PC-9 (cell line): Measurements from ENCODE around the gene LCLAT1. TPM values are rescaled to one million over a fixed set of nuclear protein-coding genes. Genes with fewer than 3 reads are reported as not detected.

Experiments used
- BruUV-seq: library from RNA; stranded (reverse); fragments of 400-500 nt; replicated peaks from 2 replicates; lab custom pipeline; 2021; lab: Mats Ljungman, UMichigan
- CTCF ChIA-PET: fragments of 300-600 bp; sonication (Branson Sonifier 250); formaldehyde crosslinking; loops from one replicate; lab custom pipeline; 2022; ENCODE audit warnings: antibody characterized with exemption; lab: Charles Lee
- POLR2A ChIA-PET: fragments of 300-600 bp; sonication (Branson Sonifier 250); formaldehyde crosslinking; loops from one replicate; lab custom pipeline; 2022; ENCODE audit warnings: antibody characterized with exemption; ENCODE audit not compliant: unreplicated experiment; lab: Charles Lee
- DNase-seq, 2 experiments: peaks; one replicate each; pipeline versions ENCODE4 v3.0.0 to v3.0.0-alpha.2; 2015 to 2022; ENCODE audit warnings: mixed read lengths in 1 of 2
- H2AFZ ChIP-seq: fragments of 200-600 bp; sonication (generic); 2 replicates; pipeline ENCODE4 v1.8.1; 2017; ENCODE audit warnings: antibody characterized with exemption
- H3F3A ChIP-seq: fragments of 200-600 bp; sonication (generic); 2 replicates; pipeline ENCODE4 v1.8.1; 2017; ENCODE audit warnings: antibody characterized with exemption, mild to moderate bottlenecking, low read depth; ENCODE audit not compliant: insufficient read depth
- H3K27ac ChIP-seq: fragments of 200-600 bp; sonication (generic); 2 replicates; pipeline ENCODE4 v1.6.1; 2016; ENCODE audit warnings: mixed run types
- H3K27me3 ChIP-seq: fragments of 200-600 bp; sonication (generic); 2 replicates; pipeline ENCODE4 v1.6.1; 2016; ENCODE audit warnings: low read depth, mixed run types; ENCODE audit not compliant: insufficient read depth
- H3K36me3 ChIP-seq: fragments of 200-600 bp; sonication (generic); 2 replicates; pipeline ENCODE4 v1.6.1; 2016; ENCODE audit warnings: low read depth, mixed run types
- H3K4me1 ChIP-seq: fragments of 200-600 bp; sonication (generic); replicated peaks from 2 replicates; pipeline ENCODE4 v1.6.1; 2016; ENCODE audit warnings: mixed run types; ENCODE audit not compliant: insufficient read depth
- H3K4me2 ChIP-seq: fragments of 200-600 bp; sonication (generic); 2 replicates; pipeline ENCODE4 v1.6.1; 2017; ENCODE audit warnings: mixed run types
- H3K4me3 ChIP-seq: fragments of 200-600 bp; sonication (generic); 2 replicates; pipeline ENCODE4 v1.6.1; 2016; ENCODE audit warnings: mixed run types
- H3K79me2 ChIP-seq: fragments of 200-600 bp; sonication (generic); 2 replicates; pipeline ENCODE4 v1.6.1; 2017; ENCODE audit warnings: low read depth, mixed run types
- H3K9me2 ChIP-seq: fragments of 200-600 bp; sonication (generic); 2 replicates; pipeline ENCODE4 v1.8.1; 2017; ENCODE audit warnings: mild to moderate bottlenecking; ENCODE audit not compliant: insufficient read depth
- H3K9me3 ChIP-seq: fragments of 200-600 bp; sonication (generic); 2 replicates; pipeline ENCODE4 v1.8.1; 2016; ENCODE audit warnings: low read depth; ENCODE audit not compliant: insufficient read depth
- H4K20me1 ChIP-seq: fragments of 200-600 bp; sonication (generic); 2 replicates; pipeline ENCODE4 v1.8.1; 2017; ENCODE audit not compliant: insufficient read depth
- CTCF ChIP-seq: fragments of 200-600 bp; sonication (generic); conservative IDR thresholded peaks from 2 replicates; pipeline ENCODE4 v1.6.1; 2017; ENCODE audit warnings: mixed run types, antibody characterized with exemption, mild to moderate bottlenecking, moderate library complexity
- EZH2 ChIP-seq: fragments of 200-600 bp; sonication (generic); IDR thresholded peaks from 2 replicates; pipeline ENCODE4 v1.8.0; 2017; ENCODE audit warnings: antibody characterized with exemption, low read depth
- intact Hi-C: fragments of 100-400 bp; cut with micrococcal nuclease; formaldehyde crosslinking; loops from one replicate; pipeline ENCODE4 v1.10.0; 2022; ENCODE audit not compliant: unreplicated experiment
- total RNA-seq: library from RNA; stranded (reverse); gene quantifications from 2 replicates; pipeline ENCODE4 v1.2.3, GENCODE V29; 2021

The LCLAT1 gene
- total RNA-seq, 1 experiment from 2014 or later = 35.7 TPM

- no peak overlapping the region for H3K27ac ChIP-seq
- no peaks in the 10 kb centered on the region for H3K9me2 ChIP-seq
- no peaks in the 10 kb centered on the region for H4K20me1 ChIP-seq
- no peaks in the 10 kb centered on the region for H3K4me1 ChIP-seq
- ChIA-PET POLR2A (no interaction called here), CTCF (no interaction called here)
- no peak overlapping the region for H3K4me2 ChIP-seq
- H3K4me3 ChIP-seq = no peak overlapping the region
- TF ChIP-seq CTCF (no peak), EZH2 (no peak)
- H2AFZ ChIP-seq = no peak overlapping the region
- H3K79me2 ChIP-seq = no peaks in the 10 kb centered on the region
- 0 out of 2 replicates have a peak, but pooled peaks cover 12% of the 10 kb centered on the region for H3K36me3 ChIP-seq
- no peak for DNase-seq
- intact Hi-C loops = no loop called here
- H3K27me3 ChIP-seq = no peaks in the 10 kb centered on the region
- H3K9me3 ChIP-seq = no peaks in the 10 kb centered on the region
- BruUV-seq = no TSS peak
- H3F3A ChIP-seq = no peaks in the 10 kb centered on the region
Measured at GRCh38 chr2:30643674-30644073, 196.6 kb downstream of the LCLAT1 start.

GRCh38 chr2:30645081-30645744 is 198.2 kb downstream of the LCLAT1 start:
- Histone ChIP-seq H3F3A (no peaks in the 10 kb centered on the region), H3K9me3 (no peaks in the 10 kb centered on the region), H3K4me3 (no peak overlapping the region), H2AFZ (no peak overlapping the region), H3K4me2 (no peak overlapping the region), H3K79me2 (no peaks in the 10 kb centered on the region), H3K4me1 (no peaks in the 10 kb centered on the region), H3K36me3 (0 out of 2 replicates have a peak, but pooled peaks cover 6% of the 10 kb centered on the region), H3K27me3 (no peaks in the 10 kb centered on the region), H3K9me2 (no peaks in the 10 kb centered on the region), H4K20me1 (no peaks in the 10 kb centered on the region), H3K27ac (no peak overlapping the region)
- ChIA-PET POLR2A (no interaction called here), CTCF (no interaction called here)
- no TSS peak for BruUV-seq
- DNase-seq = no peak
- no peak for TF ChIP-seq CTCF
- TF ChIP-seq EZH2 = no peak
- intact Hi-C loops = no loop called here

GRCh38 chr2:30645745-30646119 is 198.7 kb downstream of the LCLAT1 start:
- Histone ChIP-seq H3K4me2 (no peak overlapping the region), H3K9me3 (no peaks in the 10 kb centered on the region), H3K27me3 (no peaks in the 10 kb centered on the region), H3K4me3 (no peak overlapping the region), H3K79me2 (no peaks in the 10 kb centered on the region), H3K36me3 (0 out of 2 replicates have a peak, but pooled peaks cover under 1% of the 10 kb centered on the region), H3K9me2 (no peaks in the 10 kb centered on the region), H3F3A (no peaks in the 10 kb centered on the region), H2AFZ (no peak overlapping the region), H4K20me1 (no peaks in the 10 kb centered on the region), H3K27ac (no peak overlapping the region), H3K4me1 (no peaks in the 10 kb centered on the region)
- no TSS peak for BruUV-seq
- ChIA-PET POLR2A (no interaction called here), CTCF (no interaction called here)
- DNase-seq = no peak
- TF ChIP-seq CTCF (no peak), EZH2 (no peak)
- intact Hi-C loops = no loop called here
